Heart right ventricle (tissue), 16 donors: Measurements from ENCODE around the gene CYP11A1. TPM values are rescaled to one million over a fixed set of nuclear protein-coding genes. Genes with fewer than 3 reads are reported as not detected.

Source experiments
- ATAC-seq, 8 donors: fragments of 200-7000 bp; cut with Tn5 transposase; one replicate each; pipeline ENCODE4 v1.9.1; 2020; ENCODE audit warnings: mild to moderate bottlenecking in 8 of 8, moderate library complexity in 8 of 8, moderate number of reproducible peaks in 1 of 8
- DNase-seq, 2 donors: peaks; one replicate each; pipeline ENCODE4 v3.0.0-alpha.2; 2020
- H3K27ac ChIP-seq, 10 donors: fragments of 200-600 bp; sonication (generic) in 2 of 10; one replicate each; pipeline versions ENCODE4 v1.5.0 to v1.8.0; 2020 to 2022; ENCODE audit warnings: mild to moderate bottlenecking in 3 of 10
- H3K27me3 ChIP-seq, 7 donors: fragments of 200-600 bp; one replicate each; pipeline ENCODE4 v1.8.0; 2021 to 2022; ENCODE audit warnings: mild to moderate bottlenecking in 2 of 7
- H3K36me3 ChIP-seq, 9 donors: fragments of 200-600 bp; sonication (generic) in 1 of 9; one replicate each; pipeline versions ENCODE4 v1.5.0 to v1.8.0; 2020 to 2022; ENCODE audit warnings: mild to moderate bottlenecking in 2 of 9
- H3K4me1 ChIP-seq, 9 donors: fragments of 200-600 bp; sonication (generic) in 1 of 9; one replicate each; pipeline versions ENCODE4 v1.5.0 to v1.8.0; 2020 to 2022; ENCODE audit warnings: mild to moderate bottlenecking in 4 of 9
- H3K4me3 ChIP-seq, 10 donors: fragments of 200-600 bp; sonication (generic) in 2 of 10; one replicate each; pipeline versions ENCODE4 v1.5.0 to v1.8.0; 2020 to 2022; ENCODE audit warnings: mild to moderate bottlenecking in 7 of 10, moderate library complexity in 2 of 10
- H3K9me3 ChIP-seq, 11 donors: fragments of 200-600 bp in 10 of 11; sonication (generic) in 2 of 11; one replicate each; pipeline versions ENCODE4 v1.5.0 to v1.8.0; 2013 to 2022; ENCODE audit warnings: mild to moderate bottlenecking in 2 of 11, control low read depth in 1 of 11, moderate library complexity in 1 of 11
- CTCF ChIP-seq, 9 donors: fragments of 200-600 bp; sonication (generic) in 2 of 9; IDR thresholded peaks; one replicate each; pipeline versions ENCODE4 v1.5.0 to v1.8.0; 2021 to 2022; ENCODE audit warnings: antibody characterized with exemption in 9 of 9, mild to moderate bottlenecking in 5 of 9, moderate library complexity in 1 of 9
- WGBS, 2 donors: extraction: QIAGEN DNeasy Blood & Tissue Kit; methylation state at CpG; one replicate each; pipeline ENCODE4 v1.1.7; 2013; ENCODE audit warnings: inconsistent platforms in 1 of 2; 5-methylcytosine and 5-hydroxymethylcytosine counted together
- intact Hi-C, 10 donors: fragments of 100-400 bp; cut with DNase I; formaldehyde crosslinking; loops; one replicate each; pipeline versions ENCODE4 v1.11.1 to v1.14.2; 2022
- polyA plus RNA-seq, 2 donors: library from polyadenylated mRNA; stranded (reverse); fragments of 200-250 nt; gene quantifications; one replicate each; pipeline ENCODE4 v1.2.3, GENCODE V29; 2013
- total RNA-seq, 10 donors: library from RNA; stranded (reverse); fragmentation: NEBNext Ultra II Directional in 3 of 10; extraction: Animal tissue kit (Norgen Biotek cat#: 25700) in 3 of 10; gene quantifications; one replicate each; pipeline versions ENCODE4 v1.2.1 to v1.2.4, GENCODE V29; 2021 to 2023
- donor health status: Arrhythmogenic right ventricular cardiomyopathy.
- donor health status: ischemic (EF 13 %, LVEDD 7.1; RV severe dilation, severe dysfunction).
- donor health status: healthy with polysubstance abuse.
- donor health status: DM: no; HTN: yes; CAD: no.
- donor health status: DM: no; HTN: no; CAD: no.
- donor health status: ischemic (EF 25% LVEDD 6.9; RV normal size, moderate dysfunction).
- donor health status: ischemic (EF 25% LVEDD 5.7; RV mildly dilated, moderate dysfunction).
- donor health status: healthy.
- donor health status: DM: yes; HTN: yes; CAD: no.
- donor health status: Ischemic cardiomyopathy.
- donor health status: ischemic (EF 35%, LVEDD 5.7; RV mildly dilated, moderate dysfunction).
- donor health status: nonischemic (EF 11% LVEDD 7.7; RV severe dilation, severe dysfunction).
- donor health status: DM: yes; HTN: yes; CAD: no.
- donor health status: PGD.
- donor health status: ischemic (EF 29% LVEDD 5.4; RV normal size, mild dysfunction).
- donor health status: nonischemic (EF 23%, LVEDD 6.1; RV moderate dilation, normal function).

The CYP11A1 gene
- total and polyA plus RNA-seq, 12 donors = 0.06 to 3.6 (median 2.1) TPM

DNA sequence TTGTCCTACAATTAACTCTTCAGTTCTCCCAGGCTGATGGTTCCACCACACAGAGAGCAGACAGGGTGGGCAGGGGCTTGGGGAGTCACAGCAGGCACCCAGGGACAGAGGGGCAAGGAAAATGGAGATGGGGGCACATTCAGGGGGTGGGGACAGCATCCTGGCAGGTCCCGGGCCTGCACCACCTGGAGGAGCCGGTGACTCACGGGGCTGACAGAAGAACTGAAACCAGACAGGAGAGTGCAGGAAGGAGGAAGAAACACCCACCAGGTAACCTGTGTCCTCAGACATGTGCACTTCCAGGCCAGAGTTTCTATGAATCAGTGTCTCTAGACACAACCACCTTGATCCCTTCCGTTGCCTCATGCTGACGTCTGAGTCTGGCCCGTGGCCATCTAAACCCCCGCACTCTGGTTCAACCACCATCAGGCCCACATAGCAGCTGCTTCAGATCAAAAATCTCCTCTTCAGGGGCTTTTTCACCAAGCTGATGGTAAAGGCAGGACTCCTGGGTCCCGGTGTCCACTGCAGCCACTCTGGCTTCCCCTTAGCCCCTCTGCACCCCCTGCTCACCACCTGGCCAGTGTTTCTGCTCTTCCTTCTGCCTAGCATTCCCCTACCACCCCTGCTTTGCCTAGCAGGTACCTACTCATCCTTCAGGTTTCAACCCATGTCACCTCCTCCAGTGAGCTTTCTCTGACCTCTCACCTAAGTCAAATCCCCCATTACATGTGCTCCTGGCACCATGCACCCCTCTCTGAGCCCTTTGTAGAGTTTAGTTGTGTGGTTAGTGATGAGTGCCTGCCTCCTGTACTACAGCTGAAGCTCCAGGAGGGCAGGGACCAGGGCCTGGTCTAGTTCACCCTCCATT is 16.5 kb upstream of the CYP11A1 start:
- 77 to 80% methylated on average over 8 of the region's 8 CpGs for WGBS, 2 donors
- Histone ChIP-seq H3K27ac (peak overlapping the region in 2 of 10 donors; percentile 81 to 87), H3K27me3 (no peaks in the 10 kb centered on the region), H3K9me3 (no peaks in the 10 kb centered on the region), H3K4me3 (no peak overlapping the region), H3K36me3 (no peaks in the 10 kb centered on the region), H3K4me1 (peaks cover 8 to 38% (median 28%) of the 10 kb centered on the region in 9 donors)
- no peak for TF ChIP-seq CTCF (IDR thresholded peaks at IDR 0.05)
- ATAC-seq (no peak), DNase-seq (no peak)
- intact Hi-C loops = loop anchor here in 6 of 10 donors (1.0 to 10.0 kb wide), 9 partner anchors 52 to 383 kb away; no protein-coding TSS in a partner anchor

DNA sequence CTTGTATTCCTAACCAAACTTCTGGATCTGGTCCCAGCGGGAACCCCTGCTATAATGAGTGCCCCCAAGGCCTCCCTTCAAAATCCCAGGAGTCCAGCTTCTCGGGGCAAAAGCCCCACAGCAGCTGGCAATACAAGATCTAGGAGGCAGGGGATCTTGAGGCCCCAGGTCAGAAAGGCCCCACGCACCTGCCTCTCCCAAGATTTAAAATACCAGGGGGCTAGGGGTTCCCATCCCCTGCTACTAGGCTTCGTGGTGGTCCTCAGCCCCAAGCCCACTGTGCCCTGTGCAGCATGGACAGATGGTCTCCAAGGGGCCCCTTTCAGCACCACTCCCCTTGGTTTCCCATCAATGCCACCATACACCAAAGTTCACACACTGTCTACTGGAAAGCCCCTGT is 15.8 kb upstream of the CYP11A1 start:
- Histone ChIP-seq H3K36me3 (no peaks in the 10 kb centered on the region), H3K27me3 (no peaks in the 10 kb centered on the region), H3K9me3 (no peaks in the 10 kb centered on the region), H3K27ac (no peak overlapping the region), H3K4me3 (no peak overlapping the region), H3K4me1 (peaks cover 8 to 44% (median 28%) of the 10 kb centered on the region in 9 donors)
- intact Hi-C loops = loop anchor here in 6 of 10 donors (2.0 to 10.0 kb wide), 8 partner anchors 54 to 384 kb away; no protein-coding TSS in a partner anchor
- TF ChIP-seq CTCF (IDR thresholded peaks at IDR 0.05) = no peak
- 93 to 97% methylated on average over 4 of the region's 4 CpGs for WGBS, 2 donors
- ATAC-seq (no peak), DNase-seq (no peak)

DNA sequence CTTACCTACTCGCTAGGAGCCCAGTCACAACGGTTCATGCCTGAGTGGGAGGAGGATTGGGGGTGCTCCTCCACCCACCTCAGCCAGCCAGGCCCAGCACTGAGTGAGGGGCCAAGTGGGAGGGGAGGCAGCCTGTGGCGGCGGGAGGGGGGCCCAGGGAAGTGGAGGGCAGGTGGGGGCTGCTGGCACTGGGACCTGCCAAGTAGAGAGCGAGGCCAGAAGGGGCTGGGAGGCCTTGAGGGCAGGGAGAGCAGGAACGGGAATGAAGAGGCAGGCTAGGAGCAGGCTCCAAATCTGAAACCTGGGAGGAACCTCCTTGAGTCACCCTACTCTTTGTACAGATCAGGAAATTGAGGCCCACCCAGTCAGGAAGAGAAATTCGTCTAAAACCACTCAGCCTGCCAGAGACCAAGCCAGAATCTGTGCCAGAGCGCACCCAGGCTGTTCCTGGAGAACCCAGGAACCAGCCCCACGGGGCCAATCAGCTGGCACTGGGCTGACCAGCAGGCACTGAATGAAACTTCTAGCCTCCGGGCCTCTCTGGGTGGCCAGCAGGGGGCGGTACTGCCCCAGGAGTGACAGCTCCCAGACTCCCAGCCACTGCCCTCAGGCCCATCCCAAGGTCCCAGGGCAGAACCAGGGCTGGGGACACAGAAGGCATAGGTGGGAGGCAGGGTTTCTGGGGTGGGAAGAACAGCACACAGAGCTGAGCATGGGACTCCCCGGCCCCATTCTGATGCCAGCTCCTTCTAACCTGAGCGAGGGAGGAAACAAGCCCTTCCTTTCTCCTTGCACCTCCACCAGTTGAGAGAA is 14.8 kb upstream of the CYP11A1 start:
- peak; percentile 84 to 86 for DNase-seq
- H3K27me3 ChIP-seq = no peaks in the 10 kb centered on the region
- peaks cover 8 to 44% (median 28%) of the 10 kb centered on the region in 9 donors for H3K4me1 ChIP-seq
- ATAC-seq = peak; percentile 82 to 91 (median 86)
- intact Hi-C loops = loop anchor here (1.0 to 10.0 kb wide), 9 partner anchors 55 to 385 kb away; no protein-coding TSS in a partner anchor
- WGBS, 2 donors = 40 to 44% methylated on average over 13 of the region's 13 CpGs
- H3K4me3 ChIP-seq = no peak overlapping the region
- no peak overlapping the region for H3K27ac ChIP-seq
- H3K9me3 ChIP-seq = no peaks in the 10 kb centered on the region
- TF ChIP-seq CTCF (IDR thresholded peaks at IDR 0.05) = peak; percentile 90 to 98 (median 96)
- no peaks in the 10 kb centered on the region for H3K36me3 ChIP-seq

DNA sequence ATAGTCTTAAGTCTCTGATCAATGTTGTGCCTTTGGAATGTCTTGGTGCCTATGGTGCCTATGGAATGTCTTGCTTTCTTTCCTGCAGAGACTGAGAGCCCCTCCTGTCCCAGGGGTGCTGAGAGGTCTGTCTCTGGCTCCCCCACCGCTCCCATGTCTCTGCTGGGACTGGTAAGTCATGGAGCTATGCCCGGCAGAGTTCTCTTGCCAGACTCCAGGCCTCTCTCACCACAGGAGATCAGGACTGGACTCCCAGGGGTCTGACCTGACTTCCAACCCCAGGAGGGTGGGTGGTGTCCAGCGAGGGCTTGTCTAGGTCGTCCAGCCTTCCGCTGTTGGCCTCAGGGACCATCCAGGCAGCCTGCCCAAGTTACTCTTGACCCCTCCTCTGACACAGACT is 14.0 kb upstream of the CYP11A1 start:
- Histone ChIP-seq H3K27me3 (no peaks in the 10 kb centered on the region), H3K27ac (no peak overlapping the region), H3K4me3 (no peak overlapping the region), H3K36me3 (no peaks in the 10 kb centered on the region), H3K4me1 (peaks cover 8 to 43% (median 25%) of the 10 kb centered on the region in 9 donors), H3K9me3 (no peaks in the 10 kb centered on the region)
- intact Hi-C loops = loop anchor here in 3 of 10 donors (5.0 to 10.0 kb wide), 4 partner anchors 56 to 386 kb away; no protein-coding TSS in a partner anchor
- TF ChIP-seq CTCF (IDR thresholded peaks at IDR 0.05) = no peak
- WGBS, 2 donors = 73 to 91% methylated on average over 5 of the region's 5 CpGs
- DNase-seq = no peak
- no peak for ATAC-seq
